ENCODE measurements around the gene ATP4A. TPM values are rescaled to one million over a fixed set of nuclear protein-coding genes. Genes with fewer than 3 reads are reported as not detected.

ATP4A gene
- polyA plus RNA-seq, 10 donors, result 0.04 TPM; not detected in 9

Other genes with a start within 250 kb of the ATP4A start
- 1 to 10 TPM in 6 of 10 donors, under 1 TPM in 4; 0.39 to 7.4 (median 1.2) TPM for gene CD22, start 234.5 kb downstream of the ATP4A start, polyA plus RNA-seq (ENCODE audit: insufficient read length in 10 of 10)
- gene FFAR1, start 215.8 kb downstream of the ATP4A start, polyA plus RNA-seq (ENCODE audit: insufficient read length in 10 of 10), result under 1 TPM in 1 of 10 donors, not detected in 9; 0.10 TPM
- gene FFAR3, start 205.2 kb downstream of the ATP4A start, polyA plus RNA-seq (ENCODE audit: insufficient read length in 10 of 10), result under 1 TPM in 5 of 10 donors, not detected in 5; 0.13 to 0.28 (median 0.21) TPM
- gene GPR42, start 192.6 kb downstream of the ATP4A start, polyA plus RNA-seq (ENCODE audit: insufficient read length in 10 of 10), result under 1 TPM in 1 of 10 donors, not detected in 9; 0.07 TPM
- gene FFAR2, start 115.4 kb downstream of the ATP4A start, polyA plus RNA-seq (ENCODE audit: insufficient read length in 10 of 10), result under 1 TPM in 7 of 10 donors, not detected in 3; 0.11 to 0.49 (median 0.15) TPM
- gene KRTDAP, start 73.2 kb downstream of the ATP4A start, polyA plus RNA-seq (ENCODE audit: insufficient read length in 10 of 10), result 100 to 1,000 TPM in 1 of 10 donors, 10 to 100 TPM in 1, 1 to 10 TPM in 1, not detected in 7; 1.2 to 195 (median 65.7) TPM
- gene DMKN, start 50.0 kb downstream of the ATP4A start, polyA plus RNA-seq (ENCODE audit: insufficient read length in 10 of 10), result 10 to 100 TPM in 2 of 10 donors, 1 to 10 TPM in 5, under 1 TPM in 3; 0.46 to 53.6 (median 1.5) TPM
- 10 to 100 TPM in 1 of 10 donors, 1 to 10 TPM in 1, under 1 TPM in 2, not detected in 6; 0.15 to 19.3 (median 0.72) TPM for gene SBSN, start 35.3 kb downstream of the ATP4A start, polyA plus RNA-seq (ENCODE audit: insufficient read length in 10 of 10)
- gene GAPDHS, start 30.2 kb downstream of the ATP4A start, polyA plus RNA-seq (ENCODE audit: insufficient read length in 10 of 10), result not detected
- gene TMEM147, start 18.0 kb downstream of the ATP4A start, polyA plus RNA-seq (ENCODE audit: insufficient read length in 10 of 10), result 10 to 100 TPM; 40.3 to 49.6 (median 45.1) TPM
- not detected for gene PMIS2, start 22.5 kb upstream of the ATP4A start, polyA plus RNA-seq (ENCODE audit: insufficient read length in 10 of 10)
- 10 to 100 TPM in 9 of 10 donors, 1 to 10 TPM in 1; 10.0 to 14.5 (median 12.3) TPM for gene HAUS5, start 49.1 kb upstream of the ATP4A start, polyA plus RNA-seq (ENCODE audit: insufficient read length in 10 of 10)
- 10 to 100 TPM; 30.4 to 55.8 (median 38.3) TPM for gene RBM42, start 65.4 kb upstream of the ATP4A start, polyA plus RNA-seq (ENCODE audit: insufficient read length in 10 of 10)
- gene ETV2, start 78.1 kb upstream of the ATP4A start, polyA plus RNA-seq (ENCODE audit: insufficient read length in 10 of 10), result 1 to 10 TPM; 1.6 to 4.1 (median 2.5) TPM
- 100 to 1,000 TPM; 243 to 330 (median 261) TPM for gene COX6B1, start 84.7 kb upstream of the ATP4A start, polyA plus RNA-seq (ENCODE audit: insufficient read length in 10 of 10)
- 1 to 10 TPM in 2 of 10 donors, not detected in 8; 6.1 to 6.5 TPM for gene UPK1A, start 102.9 kb upstream of the ATP4A start, polyA plus RNA-seq (ENCODE audit: insufficient read length in 10 of 10)
- gene ZBTB32, start 140.9 kb upstream of the ATP4A start, polyA plus RNA-seq (ENCODE audit: insufficient read length in 10 of 10), result under 1 TPM in 5 of 10 donors, not detected in 5; 0.08 to 0.59 (median 0.25) TPM
- 10 to 100 TPM; 17.6 to 26.1 (median 23.0) TPM for gene KMT2B, start 154.3 kb upstream of the ATP4A start, polyA plus RNA-seq (ENCODE audit: insufficient read length in 10 of 10)
- 1 to 10 TPM; 2.2 to 4.1 (median 3.3) TPM for gene IGFLR1, start 178.8 kb upstream of the ATP4A start, polyA plus RNA-seq (ENCODE audit: insufficient read length in 10 of 10)
- gene U2AF1L4, start 181.8 kb upstream of the ATP4A start, polyA plus RNA-seq (ENCODE audit: insufficient read length in 10 of 10), result 10 to 100 TPM; 10.4 to 15.6 (median 12.7) TPM
- gene PSENEN, start 182.0 kb upstream of the ATP4A start, polyA plus RNA-seq (ENCODE audit: insufficient read length in 10 of 10), result 10 to 100 TPM; 32.5 to 41.0 (median 37.1) TPM
- gene LIN37, start 184.9 kb upstream of the ATP4A start, polyA plus RNA-seq (ENCODE audit: insufficient read length in 10 of 10), result 10 to 100 TPM in 4 of 10 donors, 1 to 10 TPM in 6; 7.9 to 13.1 (median 9.6) TPM
- 100 to 1,000 TPM; 193 to 769 (median 611) TPM for gene HSPB6, start 193.4 kb upstream of the ATP4A start, polyA plus RNA-seq (ENCODE audit: insufficient read length in 10 of 10)
- 10 to 100 TPM in 8 of 10 donors, 1 to 10 TPM in 2; 9.5 to 15.2 (median 11.6) TPM for gene PROSER3, start 194.5 kb upstream of the ATP4A start, polyA plus RNA-seq (ENCODE audit: insufficient read length in 10 of 10)
- 10 to 100 TPM in 7 of 10 donors, 1 to 10 TPM in 3; 7.1 to 24.1 (median 14.5) TPM for gene ARHGAP33, start 211.9 kb upstream of the ATP4A start, polyA plus RNA-seq (ENCODE audit: insufficient read length in 10 of 10)
- not detected for gene PRODH2, start 249.2 kb upstream of the ATP4A start, polyA plus RNA-seq (ENCODE audit: insufficient read length in 10 of 10)

Measured in muscle of back (tissue), 10 donors.